IMR-90 (cell line): ENCODE data around the gene MBTPS1. TPM values are rescaled to one million over a fixed set of nuclear protein-coding genes. Genes with fewer than 3 reads are reported as not detected.

Experiments
- ATAC-seq: fragments of 200-7000 bp; cut with Tn5 transposase; 2 replicates; pipeline ENCODE4 v1.9.1; 2020; ENCODE audit warnings: low read depth, mild to moderate bottlenecking, moderate library complexity
- BruUV-seq: library from RNA; stranded (reverse); fragments of 400-500 nt; replicated peaks from 2 replicates; lab custom pipeline; 2021; lab: Mats Ljungman, UMichigan
- CTCF ChIA-PET: fragments of 300-600 bp; formaldehyde crosslinking; extraction: SDS; loops from one replicate; lab custom pipeline; 2021; ENCODE audit warnings: antibody characterized with exemption; lab: Yijun Ruan, JAX
- POLR2A ChIA-PET: fragments of 300-600 bp; sonication (Branson Sonifier 250); formaldehyde crosslinking; loops from one replicate; lab custom pipeline; 2022; ENCODE audit warnings: antibody characterized with exemption; ENCODE audit not compliant: unreplicated experiment; lab: Charles Lee
- DNase-seq: peaks from one replicate; pipeline ENCODE4 v3.0.0; 2013
- H2AFZ ChIP-seq: replicated peaks from 2 replicates; pipeline ENCODE3; 2013; ENCODE audit warnings: low read length, mild to moderate bottlenecking; ENCODE audit not compliant: poor library complexity
- H2AK5ac ChIP-seq: 2 replicates; pipeline ENCODE4 v1.6.1; 2013; ENCODE audit warnings: low read depth, low read length, inconsistent platforms
- H2AK9ac ChIP-seq: replicated peaks from 2 replicates; pipeline ENCODE3; 2013; ENCODE audit warnings: mild to moderate bottlenecking, low read depth, low read length, moderate library complexity; ENCODE audit not compliant: poor library complexity
- H2BK120ac ChIP-seq: 2 replicates; pipeline ENCODE4 v1.6.1; 2013; ENCODE audit warnings: low read depth, low read length, inconsistent platforms
- H2BK15ac ChIP-seq: 3 replicates; pipeline ENCODE4 v1.6.1; 2013; ENCODE audit warnings: low read depth, low read length, inconsistent platforms
- H2BK20ac ChIP-seq: 2 replicates; pipeline ENCODE4 v1.6.1; 2013; ENCODE audit warnings: low read depth, mild to moderate bottlenecking, inconsistent platforms, low read length, moderate library complexity
- H2BK5ac ChIP-seq: 2 replicates; pipeline ENCODE4 v1.6.1; 2013; ENCODE audit warnings: mild to moderate bottlenecking, low read depth, low read length, inconsistent platforms; ENCODE audit not compliant: poor library complexity, severe bottlenecking
- H3K14ac ChIP-seq: replicated peaks from 2 replicates; pipeline ENCODE4 v1.6.1; 2013; ENCODE audit warnings: low read depth, low read length, inconsistent platforms
- H3K18ac ChIP-seq: 2 replicates; pipeline ENCODE4 v1.6.1; 2013; ENCODE audit warnings: low read depth, low read length, control low read depth
- H3K23ac ChIP-seq: 2 replicates; pipeline ENCODE4 v1.6.1; 2013; ENCODE audit warnings: low read depth, low read length, inconsistent platforms
- H3K27ac ChIP-seq: 2 replicates; pipeline ENCODE4 v1.5.1; 2013; ENCODE audit warnings: mild to moderate bottlenecking, control low read depth, low read length; ENCODE audit not compliant: insufficient read depth
- H3K27me3 ChIP-seq: 2 replicates; pipeline ENCODE4 v1.6.1; 2013; ENCODE audit warnings: low read length; ENCODE audit not compliant: control insufficient read depth, insufficient read depth
- H3K36me3 ChIP-seq: 2 replicates; pipeline ENCODE4 v1.6.1; 2013; ENCODE audit warnings: low read length, mixed read lengths; ENCODE audit not compliant: control insufficient read depth, insufficient read depth
- H3K4ac ChIP-seq: 2 replicates; pipeline ENCODE4 v1.6.1; 2013; ENCODE audit warnings: low read depth, low read length, inconsistent platforms
- H3K4me1 ChIP-seq: 2 replicates; pipeline ENCODE4 v1.6.1; 2013; ENCODE audit warnings: low read length, mixed read lengths; ENCODE audit not compliant: control insufficient read depth, insufficient read depth
- H3K4me2 ChIP-seq: 2 replicates; pipeline ENCODE4 v1.6.1; 2013; ENCODE audit warnings: low read depth, mild to moderate bottlenecking, control low read depth, low read length, moderate library complexity
- H3K4me3 ChIP-seq: 2 replicates; pipeline ENCODE4 v1.5.1; 2013; ENCODE audit warnings: low read depth, mild to moderate bottlenecking, control low read depth, low read length, moderate library complexity; ENCODE audit not compliant: insufficient read depth
- H3K56ac ChIP-seq: 2 replicates; pipeline ENCODE4 v1.6.1; 2013; ENCODE audit warnings: low read length, inconsistent platforms; ENCODE audit not compliant: insufficient read depth; ENCODE audit errors: extremely low read depth
- H3K79me1 ChIP-seq, 2 experiments: 2 replicates each; pipeline ENCODE4 v1.6.1; 2013; ENCODE audit warnings: low read length in 2 of 2, inconsistent platforms in 1 of 2, low read depth in 1 of 2
- H3K9ac ChIP-seq: 2 replicates; pipeline ENCODE4 v1.6.1; 2013; ENCODE audit warnings: low read depth, low read length, control low read depth
- H3K9me1 ChIP-seq: 2 replicates; pipeline ENCODE4 v1.6.1; 2013; ENCODE audit warnings: low read length, inconsistent platforms; ENCODE audit not compliant: insufficient read depth
- H3K9me3 ChIP-seq: 2 replicates; pipeline ENCODE4 v1.6.1; 2013; ENCODE audit warnings: low read length; ENCODE audit not compliant: control insufficient read depth, insufficient read depth
- H4K20me1 ChIP-seq: 2 replicates; pipeline ENCODE4 v1.6.1; 2013; ENCODE audit warnings: low read length, inconsistent platforms; ENCODE audit not compliant: insufficient read depth
- H4K5ac ChIP-seq: 2 replicates; pipeline ENCODE4 v1.6.1; 2013; ENCODE audit warnings: mild to moderate bottlenecking, low read depth, low read length, control low read depth
- H4K8ac ChIP-seq, 2 experiments: 2 replicates each; pipeline ENCODE4 v1.6.1; 2013; ENCODE audit warnings: low read depth in 2 of 2, low read length in 2 of 2, control low read depth in 1 of 2, inconsistent platforms in 1 of 2
- H4K91ac ChIP-seq: 2 replicates; pipeline ENCODE4 v1.6.1; 2013; ENCODE audit warnings: low read depth, low read length, inconsistent platforms; ENCODE audit not compliant: insufficient read depth
- BHLHE40 ChIP-seq: fragments of 150-350 bp; IDR thresholded peaks from 2 replicates; pipeline ENCODE4 v1.6.1; 2016; ENCODE audit warnings: mild to moderate bottlenecking, low read depth, low read length
- CEBPB ChIP-seq: IDR thresholded peaks from 2 replicates; pipeline ENCODE4 v1.6.1; 2012; ENCODE audit warnings: low read depth, low read length, improper control_type of control experiment
- CHD1 ChIP-seq: IDR thresholded peaks from 2 replicates; pipeline ENCODE4 v1.6.1; 2012; ENCODE audit warnings: low read depth, low read length, improper control_type of control experiment
- FOS ChIP-seq: fragments of 150-350 bp; IDR thresholded peaks from 2 replicates; pipeline ENCODE4 v1.6.1; 2016; ENCODE audit warnings: low read depth, low read length
- MAFK ChIP-seq: IDR thresholded peaks from 2 replicates; pipeline ENCODE4 v1.6.1; 2012; ENCODE audit warnings: low read depth, low read length, improper control_type of control experiment
- MAZ ChIP-seq: IDR thresholded peaks from 2 replicates; pipeline ENCODE4 v1.6.1; 2012; ENCODE audit warnings: low read depth, mild to moderate bottlenecking, low read length, improper control_type of control experiment, moderate library complexity, borderline replicate concordance
- MXI1 ChIP-seq: IDR thresholded peaks from 2 replicates; pipeline ENCODE4 v1.6.1; 2012; ENCODE audit warnings: low read depth, mild to moderate bottlenecking, low read length, moderate library complexity, borderline replicate concordance
- NFE2L2 ChIP-seq: fragments of 150-350 bp; IDR thresholded peaks from 2 replicates; pipeline ENCODE4 v1.6.1; 2016; ENCODE audit warnings: low read depth, mild to moderate bottlenecking, low read length
- POLR2A ChIP-seq: IDR thresholded peaks from 2 replicates; pipeline ENCODE4 v1.6.1; 2012; ENCODE audit warnings: mild to moderate bottlenecking, low read depth, low read length
- RAD21 ChIP-seq: IDR thresholded peaks from 2 replicates; pipeline ENCODE4 v1.6.1; 2012; ENCODE audit warnings: low read length, improper control_type of control experiment
- RCOR1 ChIP-seq: IDR thresholded peaks from 2 replicates; pipeline ENCODE4 v1.6.1; 2012; ENCODE audit warnings: mild to moderate bottlenecking, low read length, improper control_type of control experiment; ENCODE audit not compliant: insufficient replicate concordance
- RFX5 ChIP-seq: IDR thresholded peaks from 2 replicates; pipeline ENCODE4 v1.8.0; 2012; ENCODE audit warnings: low read depth, mild to moderate bottlenecking, low read length, moderate library complexity
- SMC3 ChIP-seq: fragments of 150-350 bp; IDR thresholded peaks from 2 replicates; pipeline ENCODE4 v1.6.1; 2016; ENCODE audit warnings: low read depth, mild to moderate bottlenecking, antibody characterized with exemption, low read length, moderate library complexity
- WGBS, 2 experiments: methylation state at CpG; one replicate each; pipeline versions ENCODE4 v1.1.5 to v1.1.7; 2013; ENCODE audit warnings: missing lambda C conversion rate in 2 of 2; ENCODE audit not compliant: insufficient read length in 1 of 2; ENCODE audit errors: extremely low coverage in 2 of 2; 5-methylcytosine and 5-hydroxymethylcytosine counted together
- dilution Hi-C: fragments of 300-500 bp; cut with HindIII; formaldehyde crosslinking; loops from one replicate; pipeline ENCODE4 v1.14.3; 2018; ENCODE audit warnings: low sequenced_read_pairs; ENCODE audit not compliant: unreplicated experiment
- in situ Hi-C: fragments of 300-500 bp; cut with MboI; formaldehyde crosslinking; loops from 3 replicates; pipeline ENCODE4 v1.14.3; 2019; ENCODE audit warnings: low sequenced_read_pairs, inconsistent platforms, mixed read lengths
- intact Hi-C: fragments of 100-400 bp; cut with micrococcal nuclease; formaldehyde crosslinking; loops from 2 replicates; pipeline ENCODE4 v1.10.0; 2022
- polyA plus RNA-seq, 3 experiments: library from polyadenylated mRNA; depleted of rRNA; stranded (reverse); fragments of >200 nt; gene quantifications; 2 replicates each; pipeline ENCODE4 v1.2.3, GENCODE V29; 2012; ENCODE audit warnings: low replicate concordance in 1 of 3
- total RNA-seq: library from RNA; depleted of rRNA; stranded (reverse); fragments of >200 nt; gene quantifications from 2 replicates; pipeline ENCODE4 v1.2.3, GENCODE V29; 2012
- TF ChIP-seq, protein P1 (sequence below): fragments of 150-350 bp; IDR thresholded peaks from 2 replicates; pipeline ENCODE4 v1.6.1; 2017; ENCODE audit warnings: mild to moderate bottlenecking, antibody characterized with exemption, low read length, low read depth
- TF ChIP-seq, protein P2 (sequence below): fragments of 150-350 bp; IDR thresholded peaks from 2 replicates; pipeline ENCODE4 v1.6.1; 2016; ENCODE audit warnings: low read depth, mild to moderate bottlenecking, low read length, moderate library complexity, borderline replicate concordance
- TF ChIP-seq, protein P3 (sequence below): conservative IDR thresholded peaks from 2 replicates; pipeline ENCODE4 v1.5.1; 2012; ENCODE audit warnings: mild to moderate bottlenecking, low read depth, low read length, improper control_type of control experiment

MBTPS1 gene
- total and polyA plus RNA-seq, 2 of the 4 experiments (the other 2 are of a cell fraction), result 59.0 to 70.4 TPM

DNA sequence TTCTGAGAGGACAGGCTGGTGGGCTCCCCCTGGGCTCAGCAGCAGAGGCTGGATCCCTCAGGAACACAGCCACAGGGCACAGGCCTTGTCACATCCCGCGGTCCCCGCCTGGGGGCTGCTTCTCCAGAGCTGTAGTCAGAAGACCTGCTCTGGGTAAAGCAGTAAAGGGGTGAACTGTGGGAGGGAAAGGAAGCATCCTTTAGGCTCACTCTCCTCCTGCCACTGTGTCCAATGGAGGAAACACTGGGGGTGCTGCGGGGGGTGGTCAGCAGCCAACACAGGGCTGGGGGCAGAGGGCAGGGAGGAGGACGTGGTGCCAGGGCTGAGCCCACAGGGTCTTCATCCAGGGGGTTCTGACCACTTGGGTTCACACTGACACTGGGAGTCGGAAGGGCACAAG, 69.1 kb downstream of the MBTPS1 start:
- Histone ChIP-seq H4K8ac (no peak overlapping the region), H3K23ac (no peak overlapping the region), H3K36me3 (peaks cover 12% of the 10 kb centered on the region), H2BK120ac (no peak overlapping the region), H3K4me3 (no peak overlapping the region), H2BK20ac (no peak overlapping the region), H2AK9ac (no peak overlapping the region), H3K9ac (no peak overlapping the region), H3K56ac (no peak overlapping the region), H3K9me3 (no peaks in the 10 kb centered on the region), H4K91ac (no peak overlapping the region), H2BK5ac (no peak overlapping the region), H3K79me1 (no peaks in the 10 kb centered on the region), H4K20me1 (0 out of 2 replicates have a peak, but pooled peaks cover 3% of the 10 kb centered on the region), H2AK5ac (no peak overlapping the region), H3K4ac (no peak overlapping the region), H3K4me1 (no peaks in the 10 kb centered on the region), H4K5ac (no peak overlapping the region), H3K18ac (no peak overlapping the region), H3K27me3 (peaks cover 12% of the 10 kb centered on the region), H2AFZ (no peak overlapping the region), H3K27ac (no peak overlapping the region), H3K9me1 (no peaks in the 10 kb centered on the region), H2BK15ac (no peak overlapping the region), H3K14ac (no peak overlapping the region), H3K4me2 (no peak overlapping the region)
- BruUV-seq, result no TSS peak
- in situ Hi-C loops (no loop called here), dilution Hi-C loops (no loop called here), intact Hi-C loops (no loop called here)
- ATAC-seq (no peak), DNase-seq (no peak)
- ChIA-PET CTCF (no interaction called here), POLR2A (no interaction called here)
- 100% methylated on average over 1 of the region's 6 CpGs; no CpG with 5 or more reads in 1 of the 2 experiments for WGBS, 2 experiments
- no peak for TF ChIP-seq CHD1
- TF ChIP-seq SMC3, result no peak
- no peak for TF ChIP-seq RAD21
- TF ChIP-seq, protein P1, sequence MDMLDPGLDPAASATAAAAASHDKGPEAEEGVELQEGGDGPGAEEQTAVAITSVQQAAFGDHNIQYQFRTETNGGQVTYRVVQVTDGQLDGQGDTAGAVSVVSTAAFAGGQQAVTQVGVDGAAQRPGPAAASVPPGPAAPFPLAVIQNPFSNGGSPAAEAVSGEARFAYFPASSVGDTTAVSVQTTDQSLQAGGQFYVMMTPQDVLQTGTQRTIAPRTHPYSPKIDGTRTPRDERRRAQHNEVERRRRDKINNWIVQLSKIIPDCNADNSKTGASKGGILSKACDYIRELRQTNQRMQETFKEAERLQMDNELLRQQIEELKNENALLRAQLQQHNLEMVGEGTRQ, result no peak
- TF ChIP-seq MXI1, result no peak
- TF ChIP-seq RCOR1, result no peak
- no peak for TF ChIP-seq FOS
- TF ChIP-seq BHLHE40, result no peak
- TF ChIP-seq POLR2A, result no peak
- TF ChIP-seq MAFK, result no peak
- TF ChIP-seq, protein P2, sequence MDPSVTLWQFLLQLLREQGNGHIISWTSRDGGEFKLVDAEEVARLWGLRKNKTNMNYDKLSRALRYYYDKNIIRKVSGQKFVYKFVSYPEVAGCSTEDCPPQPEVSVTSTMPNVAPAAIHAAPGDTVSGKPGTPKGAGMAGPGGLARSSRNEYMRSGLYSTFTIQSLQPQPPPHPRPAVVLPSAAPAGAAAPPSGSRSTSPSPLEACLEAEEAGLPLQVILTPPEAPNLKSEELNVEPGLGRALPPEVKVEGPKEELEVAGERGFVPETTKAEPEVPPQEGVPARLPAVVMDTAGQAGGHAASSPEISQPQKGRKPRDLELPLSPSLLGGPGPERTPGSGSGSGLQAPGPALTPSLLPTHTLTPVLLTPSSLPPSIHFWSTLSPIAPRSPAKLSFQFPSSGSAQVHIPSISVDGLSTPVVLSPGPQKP, result no peak
- no peak for TF ChIP-seq RFX5
- TF ChIP-seq, protein P3, sequence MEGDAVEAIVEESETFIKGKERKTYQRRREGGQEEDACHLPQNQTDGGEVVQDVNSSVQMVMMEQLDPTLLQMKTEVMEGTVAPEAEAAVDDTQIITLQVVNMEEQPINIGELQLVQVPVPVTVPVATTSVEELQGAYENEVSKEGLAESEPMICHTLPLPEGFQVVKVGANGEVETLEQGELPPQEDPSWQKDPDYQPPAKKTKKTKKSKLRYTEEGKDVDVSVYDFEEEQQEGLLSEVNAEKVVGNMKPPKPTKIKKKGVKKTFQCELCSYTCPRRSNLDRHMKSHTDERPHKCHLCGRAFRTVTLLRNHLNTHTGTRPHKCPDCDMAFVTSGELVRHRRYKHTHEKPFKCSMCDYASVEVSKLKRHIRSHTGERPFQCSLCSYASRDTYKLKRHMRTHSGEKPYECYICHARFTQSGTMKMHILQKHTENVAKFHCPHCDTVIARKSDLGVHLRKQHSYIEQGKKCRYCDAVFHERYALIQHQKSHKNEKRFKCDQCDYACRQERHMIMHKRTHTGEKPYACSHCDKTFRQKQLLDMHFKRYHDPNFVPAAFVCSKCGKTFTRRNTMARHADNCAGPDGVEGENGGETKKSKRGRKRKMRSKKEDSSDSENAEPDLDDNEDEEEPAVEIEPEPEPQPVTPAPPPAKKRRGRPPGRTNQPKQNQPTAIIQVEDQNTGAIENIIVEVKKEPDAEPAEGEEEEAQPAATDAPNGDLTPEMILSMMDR, result no peak
- TF ChIP-seq CEBPB, result no peak
- no peak for TF ChIP-seq MAZ
- TF ChIP-seq NFE2L2, result no peak
